GM12892 (cell line): ENCODE measurements around the gene PRKRA.
"Not testable (repeated sequence)": the region's sequence is repeated elsewhere in the genome, so short reads cannot be mapped to it uniquely, and the experiment has no call there.

ENCODE experiments used
- DNase-seq: peaks from one replicate; pipeline ENCODE4 v3.0.0; 2011; ENCODE audit not compliant: insufficient read length
- FAIRE-seq: peaks from 2 replicates; lab custom pipeline; 2011; peaks lifted over from hg19 to GRCh38; lab: Jason Lieb, UNC
- POLR2A ChIP-seq: IDR thresholded peaks from 2 replicates; pipeline ENCODE4 v1.6.1; 2011; ENCODE audit warnings: low read depth, low read length, control low read depth
- POLR2AphosphoS5 ChIP-seq: IDR thresholded peaks from 2 replicates; pipeline ENCODE4 v1.6.1; 2011; ENCODE audit warnings: low read depth, low read length, control low read depth
- TAF1 ChIP-seq: IDR thresholded peaks from 2 replicates; pipeline ENCODE4 v1.6.1; 2011; ENCODE audit warnings: low read depth, mild to moderate bottlenecking, control low read depth, low read length, borderline replicate concordance

The PRKRA gene

GRCh38 chr2:178422097-178422496 is 28.9 kb downstream of the PRKRA start:
- no peak for FAIRE-seq
- TF ChIP-seq TAF1: no peak
- no peak for TF ChIP-seq POLR2A
- no peak for TF ChIP-seq POLR2AphosphoS5
- DNase-seq: no peak

GRCh38 chr2:178420463-178420999 is 30.4 kb downstream of the PRKRA start:
- FAIRE-seq (no peak), DNase-seq (no peak)
- TF ChIP-seq POLR2A (no peak), TAF1 (no peak), POLR2AphosphoS5 (no peak)

- no peak for TF ChIP-seq POLR2A
- no peak for TF ChIP-seq TAF1
- peak; percentile 36 for FAIRE-seq
- DNase-seq: no peak
Measured at GRCh38 chr2:178419123-178419522, 31.9 kb downstream of the PRKRA start.

GRCh38 chr2:178418426-178418825 is 32.5 kb downstream of the PRKRA start:
- FAIRE-seq (no peak), DNase-seq (no peak)
- no peak for TF ChIP-seq TAF1

GRCh38 chr2:178417916-178418315 is 33.1 kb downstream of the PRKRA start:
- DNase-seq: no peak
- no peak for TF ChIP-seq POLR2A
- TF ChIP-seq TAF1: no peak
- TF ChIP-seq POLR2AphosphoS5: no peak
- no peak for FAIRE-seq

- DNase-seq: no peak
- FAIRE-seq: no peak
- TF ChIP-seq TAF1 (no peak), POLR2A (no peak), POLR2AphosphoS5 (no peak)
Measured at GRCh38 chr2:178415979-178416378, 35.0 kb downstream of the PRKRA start.

GRCh38 chr2:178414266-178415247 is 36.4 kb downstream of the PRKRA start:
- FAIRE-seq (peak; percentile 96), DNase-seq (peak; percentile 44)
- TF ChIP-seq TAF1: peak; percentile 79; the same call in 1 of the 2 replicates
- TF ChIP-seq POLR2AphosphoS5: peak; percentile 81
- peak; percentile 77 for TF ChIP-seq POLR2A

- TF ChIP-seq TAF1: peak; percentile 58; the same call in 1 of the 2 replicates
- TF ChIP-seq POLR2A: peak; percentile 80; the same call in 1 of the 2 replicates
- peak; percentile 25; the same call in 1 of the 2 replicates for TF ChIP-seq POLR2AphosphoS5
- FAIRE-seq (peak; percentile 81), DNase-seq (peak; percentile 46)
Measured at GRCh38 chr2:178413472-178414265, 37.3 kb downstream of the PRKRA start.

GRCh38 chr2:178412453-178412852 is 38.5 kb downstream of the PRKRA start:
- FAIRE-seq, DNase-seq: not testable (repeated sequence)

GRCh38 chr2:178412047-178412446 is 38.9 kb downstream of the PRKRA start:
- FAIRE-seq (no peak), DNase-seq (no peak)
- no peak for TF ChIP-seq POLR2A

GRCh38 chr2:178409261-178409660 is 41.7 kb downstream of the PRKRA start:
- FAIRE-seq: no peak
- TF ChIP-seq POLR2A (no peak), TAF1 (no peak), POLR2AphosphoS5 (no peak)
- DNase-seq: no peak

GRCh38 chr2:178404368-178404767 is 46.6 kb downstream of the PRKRA start:
- no peak for TF ChIP-seq TAF1
- peak; percentile 97 for TF ChIP-seq POLR2AphosphoS5
- peak; percentile 100 for FAIRE-seq
- DNase-seq: peak; percentile 38
